Kidney epithelial cell (primary cell): ENCODE data around the gene KRT27. TPM values are rescaled to one million over a fixed set of nuclear protein-coding genes. Genes with fewer than 3 reads are reported as not detected.

Experiments
- DNase-seq: peaks from one replicate; pipeline ENCODE4 v3.0.0-alpha.2; 2010; ENCODE audit warnings: low read depth
- H3K27me3 ChIP-seq: 2 replicates; pipeline ENCODE4 v1.6.0; 2011; ENCODE audit warnings: low read length; ENCODE audit not compliant: control insufficient read depth, insufficient read depth
- H3K36me3 ChIP-seq: 2 replicates; pipeline ENCODE4 v1.5.1; 2011; ENCODE audit warnings: low read length; ENCODE audit not compliant: control insufficient read depth, insufficient read depth
- H3K4me3 ChIP-seq: 2 replicates; pipeline ENCODE4 v1.5.1; 2011; ENCODE audit warnings: low read depth, mild to moderate bottlenecking, control low read depth, low read length
- total RNA-seq: library from RNA; depleted of rRNA; stranded (reverse); fragments of >200 nt; gene quantifications from 2 replicates; pipeline ENCODE4 v1.2.3, GENCODE V29; 2015
- TF ChIP-seq, protein P1 (sequence below): IDR thresholded peaks from 2 replicates; pipeline ENCODE4 v1.5.1; 2011; ENCODE audit warnings: mild to moderate bottlenecking, moderate library complexity, low read length, control low read depth, inconsistent platforms; ENCODE audit not compliant: insufficient read depth, poor library complexity, severe bottlenecking

The KRT27 gene
- total RNA-seq, 1 donor from 2014 or later: not detected

DNA sequence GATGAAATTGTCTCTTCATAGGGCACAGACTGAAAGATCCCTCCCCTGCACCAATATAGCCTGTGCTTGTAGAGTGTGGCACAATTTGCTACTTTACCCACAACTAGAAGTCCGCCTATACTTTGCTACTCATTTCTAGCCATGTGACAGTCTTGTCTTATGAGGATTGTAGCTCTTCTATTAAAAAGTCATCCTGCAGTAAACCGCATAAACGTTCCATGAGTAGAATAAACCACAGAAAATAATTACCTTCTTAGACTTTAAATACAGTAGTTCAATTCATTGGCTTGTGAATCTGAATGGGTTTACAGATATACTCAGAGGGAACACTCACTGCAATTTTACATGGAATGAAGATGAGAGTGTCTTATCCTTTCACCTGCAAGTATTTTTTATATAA lies 4.4 kb downstream of the KRT27 start:
- no peak for DNase-seq
- TF ChIP-seq, protein P1, sequence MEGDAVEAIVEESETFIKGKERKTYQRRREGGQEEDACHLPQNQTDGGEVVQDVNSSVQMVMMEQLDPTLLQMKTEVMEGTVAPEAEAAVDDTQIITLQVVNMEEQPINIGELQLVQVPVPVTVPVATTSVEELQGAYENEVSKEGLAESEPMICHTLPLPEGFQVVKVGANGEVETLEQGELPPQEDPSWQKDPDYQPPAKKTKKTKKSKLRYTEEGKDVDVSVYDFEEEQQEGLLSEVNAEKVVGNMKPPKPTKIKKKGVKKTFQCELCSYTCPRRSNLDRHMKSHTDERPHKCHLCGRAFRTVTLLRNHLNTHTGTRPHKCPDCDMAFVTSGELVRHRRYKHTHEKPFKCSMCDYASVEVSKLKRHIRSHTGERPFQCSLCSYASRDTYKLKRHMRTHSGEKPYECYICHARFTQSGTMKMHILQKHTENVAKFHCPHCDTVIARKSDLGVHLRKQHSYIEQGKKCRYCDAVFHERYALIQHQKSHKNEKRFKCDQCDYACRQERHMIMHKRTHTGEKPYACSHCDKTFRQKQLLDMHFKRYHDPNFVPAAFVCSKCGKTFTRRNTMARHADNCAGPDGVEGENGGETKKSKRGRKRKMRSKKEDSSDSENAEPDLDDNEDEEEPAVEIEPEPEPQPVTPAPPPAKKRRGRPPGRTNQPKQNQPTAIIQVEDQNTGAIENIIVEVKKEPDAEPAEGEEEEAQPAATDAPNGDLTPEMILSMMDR: no peak
- H3K4me3 ChIP-seq: no peak overlapping the region
- no peaks in the 10 kb centered on the region for H3K27me3 ChIP-seq
- H3K36me3 ChIP-seq: no peaks in the 10 kb centered on the region

- no peak overlapping the region for H3K4me3 ChIP-seq
- no peak for DNase-seq
- H3K27me3 ChIP-seq: no peaks in the 10 kb centered on the region
- TF ChIP-seq, protein P1: no peak
- H3K36me3 ChIP-seq: no peaks in the 10 kb centered on the region
These were observed 4.9 kb downstream of the KRT27 start for GRCh38 chr17:40777459-40777858.

DNA sequence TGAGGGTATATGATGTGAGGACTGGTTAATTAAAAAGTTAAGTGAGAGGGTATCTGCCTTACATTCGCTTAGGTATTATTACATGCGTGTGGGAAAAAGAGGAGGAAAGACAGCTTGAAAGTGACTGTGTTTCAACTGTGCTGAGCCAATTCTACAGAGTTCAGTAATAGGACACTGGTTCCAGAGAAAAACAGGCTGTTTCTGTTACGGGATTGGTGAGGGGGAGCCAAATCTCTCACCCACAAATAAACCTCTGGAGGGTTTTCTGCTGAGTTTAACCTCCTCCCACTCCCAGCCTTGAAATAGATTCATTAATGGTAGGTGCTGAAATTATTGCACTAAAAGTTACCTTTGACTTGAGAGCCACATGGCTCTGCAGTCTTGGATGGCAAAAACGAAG lies 6.4 kb downstream of the KRT27 start:
- TF ChIP-seq, protein P1: no peak
- H3K36me3 ChIP-seq: no peaks in the 10 kb centered on the region
- no peak for DNase-seq
- no peak overlapping the region for H3K4me3 ChIP-seq
- no peaks in the 10 kb centered on the region for H3K27me3 ChIP-seq

GRCh38 chr17:40772101-40772500 lies 10.2 kb downstream of the KRT27 start, which contains the start of gene KRT26:
KRT26 (minus strand) TSS chr17:40772201; CDS start chr17:40772113, 88 bp downstream.
- no peak for DNase-seq
- Histone ChIP-seq H3K4me3 (no peak within 1 kb of the TSS), H3K36me3 (no peaks in the 10 kb centered on the region), H3K27me3 (no peaks in the 10 kb centered on the region)
- TF ChIP-seq, protein P1: no peak

DNA sequence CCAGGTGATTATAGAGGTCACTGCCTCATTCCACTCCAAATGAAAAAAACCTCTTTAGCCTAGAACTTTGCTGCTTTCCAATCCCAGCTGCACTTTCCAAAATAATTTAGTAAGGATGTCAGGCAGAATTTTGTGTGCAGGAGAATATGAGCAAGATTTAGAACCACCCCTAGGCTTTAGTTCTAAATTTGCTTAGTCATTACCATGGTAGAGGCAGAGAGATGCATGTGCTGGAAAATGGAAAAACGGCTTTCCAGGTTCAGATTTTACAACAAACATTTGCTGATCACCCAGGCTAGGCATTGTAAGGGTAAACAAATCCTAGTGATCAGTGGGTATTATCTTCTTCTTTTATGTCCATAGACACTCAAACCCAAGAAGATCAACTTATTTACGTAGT lies 16.7 kb downstream of the KRT27 start:
- DNase-seq: no peak
- Histone ChIP-seq H3K27me3 (no peaks in the 10 kb centered on the region), H3K36me3 (no peaks in the 10 kb centered on the region), H3K4me3 (no peak overlapping the region)
- TF ChIP-seq, protein P1: no peak

GRCh38 chr17:40763752-40764151 lies 18.6 kb downstream of the KRT27 start:
- DNase-seq: no peak
- Histone ChIP-seq H3K4me3 (no peak overlapping the region), H3K36me3 (no peaks in the 10 kb centered on the region), H3K27me3 (no peaks in the 10 kb centered on the region)
- TF ChIP-seq, protein P1: no peak
